ENCODE measurements around the gene PAQR6.

PAQR6 gene

GRCh38 chr1:156247460-156248322, at the start of gene PAQR6:
Gene PAQR6, minus strand, starts transcription at chr1:156248056. Its CDS starts 1,325 bp downstream, at chr1:156246731.
- no peak for DNase-seq

- peak in 1 of 2 experiments; percentile 9 for DNase-seq
Observed at GRCh38 chr1:156295391-156295947, 47.6 kb upstream of the PAQR6 start, which contains the start of gene GLMP. Gene GLMP, minus strand, starts transcription at chr1:156295679. Its CDS starts 34 bp downstream, at chr1:156295645.

GRCh38 chr1:156293895-156294294, 46.0 kb upstream of the PAQR6 start:
- DNase-seq = no peak

GRCh38 chr1:156293098-156293434, 45.2 kb upstream of the PAQR6 start:
- DNase-seq = no peak

GRCh38 chr1:156291226-156292061, 43.6 kb upstream of the PAQR6 start:
- DNase-seq = no peak

GRCh38 chr1:156289857-156290256, 42.0 kb upstream of the PAQR6 start:
- DNase-seq = no peak

GRCh38 chr1:156286061-156286460, 38.2 kb upstream of the PAQR6 start:
- no peak for DNase-seq

GRCh38 chr1:156285437-156285836, 37.6 kb upstream of the PAQR6 start:
- DNase-seq = no peak

- no peak for DNase-seq
Observed at GRCh38 chr1:156284757-156285156, 36.9 kb upstream of the PAQR6 start.

- no peak for DNase-seq
Observed at GRCh38 chr1:156284112-156284511, 36.3 kb upstream of the PAQR6 start, which contains the start of gene TMEM79. Gene TMEM79, plus strand, starts transcription at chr1:156284325. Its CDS starts 902 bp downstream, at chr1:156285227.

- no peak for DNase-seq
Observed at GRCh38 chr1:156283521-156283920, 35.7 kb upstream of the PAQR6 start.

GRCh38 chr1:156282479-156283222, 34.8 kb upstream of the PAQR6 start, which contains the start of gene SMG5:
Gene SMG5, minus strand, starts transcription at chr1:156282825. Its CDS starts 145 bp downstream, at chr1:156282680.
- peak; percentile 95 to 97 for DNase-seq

GRCh38 chr1:156281693-156282478, 34.0 kb upstream of the PAQR6 start:
- peak in 1 of 2 experiments; percentile 21 for DNase-seq

- no peak for DNase-seq
Observed at GRCh38 chr1:156281281-156281680, 33.4 kb upstream of the PAQR6 start.

- DNase-seq = no peak
Observed at GRCh38 chr1:156279837-156280236, 32.0 kb upstream of the PAQR6 start.

- no peak for DNase-seq
Observed at GRCh38 chr1:156276966-156277381, 29.1 kb upstream of the PAQR6 start.

GRCh38 chr1:156276532-156276931, 28.7 kb upstream of the PAQR6 start:
- no peak for DNase-seq

- no peak for DNase-seq
Observed at GRCh38 chr1:156270314-156270713, 22.5 kb upstream of the PAQR6 start.

- DNase-seq = no peak
Observed at GRCh38 chr1:156268336-156268735, 20.5 kb upstream of the PAQR6 start.

GRCh38 chr1:156266051-156266450, 18.2 kb upstream of the PAQR6 start:
- DNase-seq = no peak

GRCh38 chr1:156263288-156263655, 15.4 kb upstream of the PAQR6 start:
- DNase-seq = no peak

All from NCI-H524 (cell line).